NCI-H1694 treated with DMSO at 0.1 percent for 48 hours (cell line): ENCODE measurements around the gene APOBEC2.
"Not testable (repeated sequence)": the region's sequence is repeated elsewhere in the genome, so short reads cannot be mapped to it uniquely, and the experiment has no call there.

Experiments
- DNase-seq: peaks from one replicate; lab custom pipeline; 2025; lab: John Stamatoyannopoulos, UW

APOBEC2 gene

GRCh38 chr6:41053041-41053440 is at the start of gene APOBEC2:
Gene APOBEC2, plus strand, starts transcription at chr6:41053202. Its CDS starts 146 bp downstream, at chr6:41053348.
- peak; percentile 34 for DNase-seq

GRCh38 chr6:41006217-41006616 is 46.8 kb upstream of the APOBEC2 start:
- peak; percentile 26 for DNase-seq

- DNase-seq: not testable (repeated sequence)
Measured at GRCh38 chr6:41006980-41007379, 46.0 kb upstream of the APOBEC2 start.

GRCh38 chr6:41008011-41008410 is 45.0 kb upstream of the APOBEC2 start:
- no peak for DNase-seq

- no peak for DNase-seq
Measured at GRCh38 chr6:41009669-41010068, 43.3 kb upstream of the APOBEC2 start.

- no peak for DNase-seq
Measured at GRCh38 chr6:41011673-41012072, 41.3 kb upstream of the APOBEC2 start.

- DNase-seq: no peak
Measured at GRCh38 chr6:41013466-41014153, 39.4 kb upstream of the APOBEC2 start.

- no peak for DNase-seq
Measured at GRCh38 chr6:41014780-41015179, 38.2 kb upstream of the APOBEC2 start.

- DNase-seq: not testable (repeated sequence)
Measured at GRCh38 chr6:41015860-41016259, 37.1 kb upstream of the APOBEC2 start.

- DNase-seq: no peak
Measured at GRCh38 chr6:41017663-41018062, 35.3 kb upstream of the APOBEC2 start.

GRCh38 chr6:41021832-41022231 is 31.2 kb upstream of the APOBEC2 start:
- no peak for DNase-seq

- DNase-seq: no peak
Measured at GRCh38 chr6:41022294-41022693, 30.7 kb upstream of the APOBEC2 start.

- DNase-seq: no peak
Measured at GRCh38 chr6:41023114-41023513, 29.9 kb upstream of the APOBEC2 start.

- no peak for DNase-seq
Measured at GRCh38 chr6:41025966-41026530, 27.0 kb upstream of the APOBEC2 start.

GRCh38 chr6:41027241-41027640 is 25.8 kb upstream of the APOBEC2 start:
- DNase-seq: no peak

- no peak for DNase-seq
Measured at GRCh38 chr6:41027799-41028560, 25.0 kb upstream of the APOBEC2 start.

- DNase-seq: no peak
Measured at GRCh38 chr6:41028561-41029412, 24.2 kb upstream of the APOBEC2 start.

- DNase-seq: no peak
Measured at GRCh38 chr6:41032830-41033229, 20.2 kb upstream of the APOBEC2 start.

GRCh38 chr6:41033776-41034175 is 19.2 kb upstream of the APOBEC2 start:
- no peak for DNase-seq

- DNase-seq: no peak
Measured at GRCh38 chr6:41036186-41036585, 16.8 kb upstream of the APOBEC2 start.

- no peak for DNase-seq
Measured at GRCh38 chr6:41036601-41037000, 16.4 kb upstream of the APOBEC2 start.
